ENCODE measurements around the gene VIPR2. TPM values are rescaled to one million over a fixed set of nuclear protein-coding genes. Genes with fewer than 3 reads are reported as not detected.

Gene VIPR2
- total RNA-seq, 1 donor from 2014 or later = 0.92 TPM

DNA sequence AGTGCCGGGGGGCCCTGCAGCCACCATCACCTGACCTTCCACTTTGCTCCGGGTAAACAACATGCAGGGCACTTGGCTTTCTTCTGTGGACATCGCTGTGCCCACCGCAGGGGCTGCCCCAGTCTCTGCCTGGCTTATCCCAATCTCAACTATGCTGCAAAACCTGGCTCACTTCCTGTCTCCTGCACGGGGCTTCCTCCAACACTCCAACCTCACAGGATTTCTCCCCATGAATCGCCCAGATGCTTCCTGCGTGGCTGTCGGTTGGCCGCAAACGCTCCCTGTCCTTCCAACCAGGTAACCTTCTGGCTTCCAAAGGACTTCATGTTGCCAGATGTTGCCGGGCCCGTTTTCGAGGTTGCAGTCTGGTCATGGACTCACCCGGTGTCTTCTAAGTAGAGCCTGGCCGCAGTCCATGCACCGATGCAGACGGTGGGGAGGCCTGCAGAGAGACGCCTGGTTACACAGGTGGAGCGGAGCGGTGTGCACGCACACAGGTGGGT, 109.0 kb downstream of the VIPR2 start:
- Mint-ChIP-seq H3K27ac (no peak overlapping the region), H3K36me3 (no peaks in the 10 kb centered on the region), H3K27me3 (ENCODE audit: insufficient read depth, low read depth) (peaks cover 6% of the 10 kb centered on the region), H3K9me3 (peaks cover 2% of the 10 kb centered on the region), H3K4me1 (peaks cover 30% of the 10 kb centered on the region), H3K4me3 (no peak overlapping the region)
- Histone ChIP-seq H3K4me1 (peaks cover 18% of the 10 kb centered on the region), H3K4me2 (no peak overlapping the region), H3K4me3 (no peak overlapping the region), H4K20me1 (ENCODE audit: low read depth) (no peaks in the 10 kb centered on the region), H3F3A (ENCODE audit: low read depth) (no peaks in the 10 kb centered on the region), H3K9ac (no peak overlapping the region), H3K79me2 (ENCODE audit: low read depth) (no peaks in the 10 kb centered on the region), H2AFZ (replicated peaks) (no peak overlapping the region), H3K36me3 (no peaks in the 10 kb centered on the region), H3K9me3 (ENCODE audit: low read depth) (no peaks in the 10 kb centered on the region), H3K27ac (no peak overlapping the region), H3K27me3 (no peaks in the 10 kb centered on the region)
- no peak for DNase-seq (ENCODE audit: low spot score)
- TF ChIP-seq EZH2phosphoT487 (IDR thresholded peaks at IDR 0.05) (no peak), EZH2 (IDR thresholded peaks at IDR 0.05) (no peak)
- TF ChIP-seq, protein P1, sequence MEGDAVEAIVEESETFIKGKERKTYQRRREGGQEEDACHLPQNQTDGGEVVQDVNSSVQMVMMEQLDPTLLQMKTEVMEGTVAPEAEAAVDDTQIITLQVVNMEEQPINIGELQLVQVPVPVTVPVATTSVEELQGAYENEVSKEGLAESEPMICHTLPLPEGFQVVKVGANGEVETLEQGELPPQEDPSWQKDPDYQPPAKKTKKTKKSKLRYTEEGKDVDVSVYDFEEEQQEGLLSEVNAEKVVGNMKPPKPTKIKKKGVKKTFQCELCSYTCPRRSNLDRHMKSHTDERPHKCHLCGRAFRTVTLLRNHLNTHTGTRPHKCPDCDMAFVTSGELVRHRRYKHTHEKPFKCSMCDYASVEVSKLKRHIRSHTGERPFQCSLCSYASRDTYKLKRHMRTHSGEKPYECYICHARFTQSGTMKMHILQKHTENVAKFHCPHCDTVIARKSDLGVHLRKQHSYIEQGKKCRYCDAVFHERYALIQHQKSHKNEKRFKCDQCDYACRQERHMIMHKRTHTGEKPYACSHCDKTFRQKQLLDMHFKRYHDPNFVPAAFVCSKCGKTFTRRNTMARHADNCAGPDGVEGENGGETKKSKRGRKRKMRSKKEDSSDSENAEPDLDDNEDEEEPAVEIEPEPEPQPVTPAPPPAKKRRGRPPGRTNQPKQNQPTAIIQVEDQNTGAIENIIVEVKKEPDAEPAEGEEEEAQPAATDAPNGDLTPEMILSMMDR (IDR thresholded peaks at IDR 0.05) = no peak

DNA sequence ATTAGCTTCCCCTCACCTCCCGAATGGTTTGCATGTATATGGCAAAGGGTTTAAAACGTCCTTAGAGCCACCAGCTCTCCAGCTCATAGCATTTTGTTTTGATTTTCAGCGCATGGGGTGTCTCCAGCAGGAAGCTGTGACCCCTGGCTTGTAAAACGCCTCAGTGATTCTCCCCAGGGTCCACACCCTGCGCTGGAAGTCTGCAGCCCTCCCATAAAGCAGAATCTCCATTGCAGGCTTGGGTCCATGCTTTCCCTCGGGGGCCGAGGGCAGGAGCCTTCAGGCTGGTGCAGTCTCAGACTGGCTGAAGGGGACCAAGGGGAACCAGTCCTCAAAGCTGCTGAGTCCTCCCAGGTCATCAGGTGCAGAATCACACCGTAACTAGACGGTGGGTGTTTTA, 109.7 kb downstream of the VIPR2 start:
- H3K4me3 Mint-ChIP-seq = no peak overlapping the region
- DNase-seq (ENCODE audit: low spot score) = no peak
- Histone ChIP-seq H3K4me1 (peaks cover 18% of the 10 kb centered on the region), H3K4me3 (no peak overlapping the region), H2AFZ (replicated peaks) (no peak overlapping the region), H3K36me3 (no peaks in the 10 kb centered on the region), H3K27ac (no peak overlapping the region), H3K4me2 (no peak overlapping the region), H3K9me3 (ENCODE audit: low read depth) (no peaks in the 10 kb centered on the region), H3K27me3 (no peaks in the 10 kb centered on the region), H3K79me2 (ENCODE audit: low read depth) (no peaks in the 10 kb centered on the region), H3F3A (ENCODE audit: low read depth) (no peaks in the 10 kb centered on the region), H4K20me1 (ENCODE audit: low read depth) (no peaks in the 10 kb centered on the region), H3K9ac (no peak overlapping the region)
- H3K36me3 Mint-ChIP-seq = no peaks in the 10 kb centered on the region
- peaks cover 30% of the 10 kb centered on the region for H3K4me1 Mint-ChIP-seq
- H3K27ac Mint-ChIP-seq = no peak overlapping the region
- peaks cover 6% of the 10 kb centered on the region for H3K27me3 Mint-ChIP-seq (ENCODE audit: insufficient read depth, low read depth)
- TF ChIP-seq EZH2 (IDR thresholded peaks at IDR 0.05) (no peak), EZH2phosphoT487 (IDR thresholded peaks at IDR 0.05) (no peak)
- TF ChIP-seq, protein P1 (IDR thresholded peaks at IDR 0.05) = no peak
- no peaks in the 10 kb centered on the region for H3K9me3 Mint-ChIP-seq

DNA sequence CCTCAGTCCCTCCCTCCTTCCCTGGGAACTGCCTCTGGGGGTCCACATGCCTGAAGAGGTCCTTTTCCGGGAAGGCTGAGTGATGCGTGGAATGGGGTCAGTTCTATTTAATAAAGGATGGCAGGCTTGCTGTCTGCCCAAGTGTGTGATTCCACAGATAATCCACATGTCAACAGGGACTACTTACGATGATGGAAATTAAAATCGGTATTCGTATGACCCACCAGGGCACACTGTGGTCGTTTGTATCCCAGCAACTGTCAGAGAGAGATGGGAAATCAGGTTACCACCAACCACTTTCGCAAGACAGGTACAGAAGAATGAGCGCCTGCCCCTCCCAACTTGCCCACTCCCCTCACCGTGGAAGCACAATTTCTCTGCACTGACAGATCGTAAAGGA, 110.3 kb downstream of the VIPR2 start:
- H4K20me1 ChIP-seq (ENCODE audit: low read depth) = no peaks in the 10 kb centered on the region
- no peaks in the 10 kb centered on the region for H3K79me2 ChIP-seq (ENCODE audit: low read depth)
- no peaks in the 10 kb centered on the region for H3K36me3 ChIP-seq
- H3K9me3 Mint-ChIP-seq = no peaks in the 10 kb centered on the region
- no peaks in the 10 kb centered on the region for H3K27me3 ChIP-seq
- H3K4me3 Mint-ChIP-seq = no peak overlapping the region
- H3K36me3 Mint-ChIP-seq = no peaks in the 10 kb centered on the region
- TF ChIP-seq, protein P1 (IDR thresholded peaks at IDR 0.05) = no peak
- TF ChIP-seq EZH2 (IDR thresholded peaks at IDR 0.05) (no peak), EZH2phosphoT487 (IDR thresholded peaks at IDR 0.05) (no peak)
- no peaks in the 10 kb centered on the region for H3F3A ChIP-seq (ENCODE audit: low read depth)
- H3K27ac Mint-ChIP-seq = no peak overlapping the region
- H3K27me3 Mint-ChIP-seq (ENCODE audit: insufficient read depth, low read depth) = peaks cover 6% of the 10 kb centered on the region
- H2AFZ ChIP-seq (replicated peaks) = no peak overlapping the region
- peaks cover 30% of the 10 kb centered on the region for H3K4me1 Mint-ChIP-seq
- H3K9ac ChIP-seq = no peak overlapping the region
- no peaks in the 10 kb centered on the region for H3K9me3 ChIP-seq (ENCODE audit: low read depth)
- no peak for DNase-seq (ENCODE audit: low spot score)
- no peak overlapping the region for H3K4me3 ChIP-seq
- H3K27ac ChIP-seq = no peak overlapping the region
- no peak overlapping the region for H3K4me2 ChIP-seq
- peaks cover 18% of the 10 kb centered on the region for H3K4me1 ChIP-seq
